Small intestine (tissue), 7 donors: ENCODE results near the gene GRIK5. TPM values are rescaled to one million over a fixed set of nuclear protein-coding genes. Genes with fewer than 3 reads are reported as not detected.

Source experiments
- DNase-seq, 2 donors: peaks; one replicate each; pipeline versions ENCODE4 v3.0.0 to v3.0.0-alpha.2; 2013
- FAIRE-seq: peaks from 2 replicates; lab custom pipeline; 2012; peaks lifted over from hg19 to GRCh38; lab: Jason Lieb, UNC
- H3K27ac ChIP-seq, 3 donors: one replicate each; pipeline ENCODE4 v1.5.1; 2013; ENCODE audit warnings: low read length in 2 of 3, mild to moderate bottlenecking in 2 of 3, control low read depth in 1 of 3, inconsistent platforms in 1 of 3, low read depth in 1 of 3, moderate library complexity in 1 of 3
- H3K27me3 ChIP-seq, 3 donors: one replicate each; pipeline ENCODE4 v1.6.1; 2013; ENCODE audit warnings: low read length in 3 of 3, inconsistent platforms in 1 of 3; ENCODE audit not compliant: control insufficient read depth in 3 of 3, insufficient read depth in 3 of 3
- H3K36me3 ChIP-seq, 3 donors: one replicate each; pipeline ENCODE4 v1.6.1; 2013; ENCODE audit warnings: low read length in 3 of 3, inconsistent platforms in 1 of 3, low read depth in 1 of 3, mild to moderate bottlenecking in 1 of 3, moderate library complexity in 1 of 3; ENCODE audit not compliant: control insufficient read depth in 3 of 3, insufficient read depth in 2 of 3
- H3K4me1 ChIP-seq, 3 donors: one replicate each; pipeline ENCODE4 v1.6.1; 2013; ENCODE audit warnings: low read length in 2 of 3, inconsistent platforms in 1 of 3, low read depth in 1 of 3, mild to moderate bottlenecking in 1 of 3, moderate library complexity in 1 of 3; ENCODE audit not compliant: control insufficient read depth in 3 of 3, insufficient read depth in 2 of 3
- H3K4me3 ChIP-seq, 3 donors: one replicate each; pipeline ENCODE4 v1.5.1; 2013; ENCODE audit warnings: low read length in 3 of 3, control low read depth in 1 of 3, inconsistent platforms in 1 of 3, low read depth in 1 of 3, mild to moderate bottlenecking in 1 of 3, moderate library complexity in 1 of 3
- H3K9me3 ChIP-seq, 2 donors: one replicate each; pipeline ENCODE4 v1.6.1; 2013; ENCODE audit warnings: low read depth in 1 of 2, low read length in 1 of 2; ENCODE audit not compliant: control insufficient read depth in 2 of 2, insufficient read depth in 1 of 2
- WGBS, 3 donors: extraction: QIAGEN DNeasy Blood & Tissue Kit; methylation state at CpG; one replicate each; pipeline ENCODE4 v1.1.7; 2013; 5-methylcytosine and 5-hydroxymethylcytosine counted together
- polyA plus RNA-seq, 4 donors: library from polyadenylated mRNA; stranded (reverse) in 3 of 4; unstranded in 1 of 4; fragments of 200-250 nt in 3 of 4; fragments of 120-200 nt in 1 of 4; gene quantifications; one replicate each; pipeline versions ENCODE4 v1.2.1 to v1.2.3, GENCODE V29; 2013
- donor health status: healthy with polysubstance abuse.
- donor health status: control.
- donor health status: control.
- donor health status: Bipolar disorder and iron deficiency.
- donor health status: healthy.

Gene GRIK5
- polyA plus RNA-seq, 4 donors: 0.27 to 1.6 (median 0.68) TPM; not detected in 1

DNA sequence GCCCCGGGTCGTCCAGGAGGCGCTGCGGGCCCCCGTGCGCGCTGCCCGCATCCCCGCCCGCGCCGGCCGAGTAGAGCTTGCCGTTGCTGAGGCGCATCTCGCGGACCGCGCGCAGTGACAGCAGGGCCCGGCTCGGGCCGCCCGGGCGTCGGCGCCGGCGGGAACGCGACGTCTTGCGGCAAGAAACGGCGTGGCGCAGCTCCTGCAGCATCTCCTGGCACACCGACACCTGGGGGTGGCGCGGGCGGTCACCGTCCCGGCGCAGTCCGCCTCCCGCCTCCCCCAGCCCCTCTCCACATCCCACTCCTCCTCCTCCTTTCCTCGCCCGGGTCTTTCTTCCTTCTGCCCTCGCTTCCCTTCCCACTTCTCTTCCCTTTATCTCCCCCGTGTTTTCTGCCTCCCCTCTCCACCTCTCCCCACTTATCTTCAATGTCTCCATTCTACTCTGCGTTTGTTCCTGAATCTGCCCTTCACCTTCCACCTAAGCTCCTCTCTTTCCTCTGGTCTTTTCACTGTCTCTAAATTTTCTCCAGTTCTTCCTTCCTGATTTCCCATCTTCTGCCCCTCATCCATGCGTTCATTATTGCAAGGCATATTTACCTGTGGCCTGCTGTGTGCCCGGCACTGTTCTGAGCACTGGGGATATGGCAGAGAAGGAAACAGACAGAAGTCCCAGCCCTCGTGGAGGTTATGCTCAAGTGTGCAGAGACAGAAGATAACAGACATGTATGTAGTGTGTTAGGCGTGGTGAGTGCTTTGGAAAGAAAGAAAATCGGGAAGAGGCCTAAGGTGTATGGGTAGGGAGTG lies 70.7 kb downstream of the GRIK5 start:
- Histone ChIP-seq H3K4me3 (no peak overlapping the region), H3K36me3 (no peaks in the 10 kb centered on the region), H3K4me1 (no peaks in the 10 kb centered on the region), H3K27me3 (peaks cover 8 to 70% (median 30%) of the 10 kb centered on the region in 3 donors), H3K9me3 (no peaks in the 10 kb centered on the region), H3K27ac (no peak overlapping the region)
- no peak for DNase-seq
- no peak for FAIRE-seq
- 8 to 27% (median 26%) methylated on average over 15 to 55 of the region's 55 CpGs for WGBS, 3 donors

GRCh38 chr19:41998246-41999020 lies 71.6 kb downstream of the GRIK5 start:
- H3K9me3 ChIP-seq: no peaks in the 10 kb centered on the region
- H3K4me3 ChIP-seq: peak overlapping the region in 1 of 3 donors; percentile 9
- WGBS, 3 donors: 2 to 7% (median 4%) methylated on average over 37 to 64 of the region's 64 CpGs
- H3K27me3 ChIP-seq: peaks cover 8 to 75% (median 32%) of the 10 kb centered on the region in 3 donors
- peaks cover 0 to 5% (median 0%) of the 10 kb centered on the region in 3 donors for H3K4me1 ChIP-seq
- no peak for FAIRE-seq
- no peaks in the 10 kb centered on the region for H3K36me3 ChIP-seq
- DNase-seq: peak; percentile 5 to 40
- H3K27ac ChIP-seq: no peak overlapping the region

DNA sequence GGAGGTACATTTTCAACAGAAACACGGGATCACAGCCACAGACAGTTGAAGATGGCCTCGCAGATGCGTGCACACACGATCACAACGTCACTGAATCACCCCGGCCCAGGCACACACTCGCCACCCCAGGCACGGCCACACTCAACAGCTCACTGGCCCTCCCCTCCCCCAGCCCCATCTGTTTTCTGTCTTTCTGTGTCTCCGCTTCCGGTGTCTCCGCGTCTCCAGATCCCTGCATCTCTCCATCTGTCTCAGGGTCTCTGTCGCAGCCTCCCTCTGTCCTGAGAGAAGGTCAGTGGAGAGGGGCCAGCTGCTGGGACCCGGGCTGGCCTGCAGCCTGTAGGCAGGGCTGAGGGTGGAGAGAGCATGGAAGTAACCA lies 72.2 kb downstream of the GRIK5 start:
- no peaks in the 10 kb centered on the region for H3K9me3 ChIP-seq
- no peaks in the 10 kb centered on the region for H3K36me3 ChIP-seq
- peaks cover 0 to 5% (median 0%) of the 10 kb centered on the region in 3 donors for H3K4me1 ChIP-seq
- DNase-seq (no peak), FAIRE-seq (no peak)
- WGBS, 3 donors: 5 to 16% (median 12%) methylated on average over 14 of the region's 14 CpGs
- H3K27me3 ChIP-seq: peaks cover 8 to 79% (median 36%) of the 10 kb centered on the region in 3 donors
- no peak overlapping the region for H3K4me3 ChIP-seq
- H3K27ac ChIP-seq: no peak overlapping the region

- DNase-seq (peak; percentile 6 to 55), FAIRE-seq (no peak)
- Histone ChIP-seq H3K36me3 (no peaks in the 10 kb centered on the region), H3K27ac (no peak overlapping the region), H3K4me3 (no peak overlapping the region), H3K9me3 (no peaks in the 10 kb centered on the region), H3K4me1 (peaks cover 0 to 5% (median 0%) of the 10 kb centered on the region in 3 donors), H3K27me3 (peaks cover 8 to 84% (median 33%) of the 10 kb centered on the region in 3 donors)
- WGBS, 3 donors: 2 to 4% (median 2%) methylated on average over 23 to 35 of the region's 35 CpGs
These were observed 72.7 kb downstream of the GRIK5 start for GRCh38 chr19:41997121-41997850.

DNA sequence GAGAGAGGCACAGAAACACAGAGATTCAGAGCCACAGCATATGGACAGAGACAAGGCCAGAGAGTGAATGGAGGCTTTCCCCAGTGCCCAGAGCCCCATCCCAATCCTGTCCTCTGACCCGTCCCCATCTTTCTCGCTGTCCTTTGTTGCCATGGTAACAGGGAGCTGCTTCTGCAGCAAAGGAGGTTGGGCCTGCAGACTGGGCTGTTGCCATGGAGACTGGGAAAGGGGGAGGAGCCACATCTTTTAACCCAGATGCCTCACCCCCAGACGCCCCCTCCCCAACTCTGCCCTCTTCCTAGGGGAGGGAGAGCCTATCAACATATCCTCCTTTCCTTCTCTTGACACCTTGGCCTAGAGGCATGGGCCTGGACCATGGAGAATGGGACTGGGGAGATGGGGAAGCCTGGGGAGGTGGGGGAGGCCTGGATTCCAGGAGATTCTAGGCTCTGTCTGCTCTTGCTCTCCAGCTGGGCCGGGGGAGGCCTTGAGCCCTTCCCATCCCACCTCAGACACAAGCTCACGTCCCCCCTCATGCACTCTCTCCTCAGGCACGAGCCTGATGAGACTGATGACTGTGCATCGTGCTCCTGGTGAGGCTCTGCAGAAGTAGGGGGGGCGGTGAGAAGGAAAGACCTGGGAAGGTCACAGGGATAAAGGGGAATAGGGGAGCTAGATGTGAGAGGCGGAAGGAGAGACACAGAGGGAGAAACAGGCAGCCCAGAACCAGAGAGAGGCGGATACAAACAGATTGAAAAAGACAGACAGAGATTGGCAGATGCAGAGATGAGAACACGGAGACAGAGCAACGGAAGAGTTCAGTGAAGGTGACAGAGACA lies 73.8 kb downstream of the GRIK5 start:
- H3K4me1 ChIP-seq: peaks cover 0 to 5% (median 0%) of the 10 kb centered on the region in 3 donors
- 38 to 45% (median 41%) methylated on average over 12 of the region's 12 CpGs for WGBS, 3 donors
- H3K9me3 ChIP-seq: no peaks in the 10 kb centered on the region
- DNase-seq (no peak), FAIRE-seq (no peak)
- no peak overlapping the region for H3K4me3 ChIP-seq
- H3K36me3 ChIP-seq: no peaks in the 10 kb centered on the region
- no peak overlapping the region for H3K27ac ChIP-seq
- H3K27me3 ChIP-seq: peaks cover 8 to 75% (median 33%) of the 10 kb centered on the region in 3 donors

GRCh38 chr19:41994994-41995958 lies 74.7 kb downstream of the GRIK5 start:
- WGBS, 3 donors: 75 to 79% (median 78%) methylated on average over 19 of the region's 19 CpGs
- Histone ChIP-seq H3K9me3 (no peaks in the 10 kb centered on the region), H3K4me3 (no peak overlapping the region), H3K27me3 (peaks cover 8 to 66% (median 33%) of the 10 kb centered on the region in 3 donors), H3K27ac (no peak overlapping the region), H3K4me1 (peaks cover 0 to 5% (median 0%) of the 10 kb centered on the region in 3 donors), H3K36me3 (no peaks in the 10 kb centered on the region)
- no peak for DNase-seq
- FAIRE-seq: no peak

- peak overlapping the region in 1 of 3 donors; percentile 45 for H3K4me3 ChIP-seq
- peaks cover 0 to 5% (median 0%) of the 10 kb centered on the region in 3 donors for H3K4me1 ChIP-seq
- DNase-seq (no peak), FAIRE-seq (no peak)
- no peaks in the 10 kb centered on the region for H3K36me3 ChIP-seq
- no peak overlapping the region for H3K27ac ChIP-seq
- H3K9me3 ChIP-seq: no peaks in the 10 kb centered on the region
- 25 to 26% (median 25%) methylated on average over 12 to 13 of the region's 13 CpGs for WGBS, 3 donors
- peaks cover 4 to 62% (median 27%) of the 10 kb centered on the region in 3 donors for H3K27me3 ChIP-seq
These were observed 75.5 kb downstream of the GRIK5 start for GRCh38 chr19:41994521-41994971.
